Activated CD8-positive, alpha-beta memory T cell treated with anti-CD3 and anti-CD28 coated beads, Interleukin-2, amount 10 ng/mL, durations not matched to agents 7 days and 5 days (primary cell): ENCODE results near the gene ATF7IP. TPM values are rescaled to one million over a fixed set of nuclear protein-coding genes. Genes with fewer than 3 reads are reported as not detected.
"Not testable (repeated sequence)": the region's sequence is repeated elsewhere in the genome, so short reads cannot be mapped to it uniquely, and the experiment has no call there.

Source experiments
- ATAC-seq: fragments of 150-1000 bp; cut with Tn5 transposase; one replicate; pipeline ENCODE4 v1.10.0; 2021; ENCODE audit warnings: moderate library complexity
- CTCF ChIA-PET: fragments of 350-600 bp; sonication (Branson Sonifier 250); formaldehyde crosslinking; loops from one replicate; lab custom pipeline; 2021; ENCODE audit warnings: antibody characterized with exemption; lab: Charles Lee
- DNase-seq: peaks from one replicate; pipeline ENCODE4 v3.0.0-alpha.2; 2020
- H3K27ac Mint-ChIP-seq: one replicate; pipeline ENCODE4 v1.8.0; 2021; ENCODE audit warnings: mild to moderate bottlenecking, mixed read lengths
- H3K27me3 Mint-ChIP-seq: one replicate; pipeline ENCODE4 v1.8.0; 2021; ENCODE audit warnings: mixed read lengths
- H3K36me3 Mint-ChIP-seq: one replicate; pipeline ENCODE4 v1.8.0; 2021; ENCODE audit warnings: mild to moderate bottlenecking, mixed read lengths
- H3K4me1 Mint-ChIP-seq: one replicate; pipeline ENCODE4 v1.8.0; 2021; ENCODE audit warnings: mixed read lengths
- H3K4me3 Mint-ChIP-seq: one replicate; pipeline ENCODE4 v1.8.0; 2021; ENCODE audit warnings: mild to moderate bottlenecking, moderate library complexity, mixed read lengths
- H3K9me3 Mint-ChIP-seq: one replicate; pipeline ENCODE4 v1.8.0; 2022; ENCODE audit warnings: low read depth, mixed read lengths
- total RNA-seq, 2 experiments: library from RNA; stranded (reverse); gene quantifications; one replicate each; pipeline ENCODE4 v1.2.3, GENCODE V29; 2021

The ATF7IP gene
- total RNA-seq, 2 experiments from 2014 or later: 115 to 144 TPM

- CTCF ChIA-PET: interaction anchor here (1.8 kb wide), 1 partner anchor 25 kb away, joined by 3 read pairs; the partner anchor contains the start of gene ATF7IP
- Mint-ChIP-seq H3K27ac (peak overlapping the region; percentile 94), H3K27me3 (no peaks in the 10 kb centered on the region), H3K9me3 (no peaks in the 10 kb centered on the region), H3K4me1 (peaks cover 66% of the 10 kb centered on the region), H3K4me3 (peak overlapping the region; percentile 79), H3K36me3 (peaks cover 55% of the 10 kb centered on the region)
- ATAC-seq: no peak
- DNase-seq: no peak
Measured at GRCh38 chr12:14390449-14390848, 25.0 kb downstream of the ATF7IP start.

GRCh38 chr12:14390870-14391530, 25.5 kb downstream of the ATF7IP start:
- Mint-ChIP-seq H3K27ac (peak overlapping the region; percentile 94), H3K27me3 (no peaks in the 10 kb centered on the region), H3K36me3 (peaks cover 57% of the 10 kb centered on the region), H3K9me3 (no peaks in the 10 kb centered on the region), H3K4me3 (peak overlapping the region; percentile 70), H3K4me1 (peaks cover 68% of the 10 kb centered on the region)
- ATAC-seq (peak; percentile 14), DNase-seq (no peak)
- CTCF ChIA-PET: interaction anchor here (1.8 kb wide), 1 partner anchor 25 kb away, joined by 3 read pairs; the partner anchor contains the start of gene ATF7IP

- peak overlapping the region; percentile 74 for H3K4me3 Mint-ChIP-seq
- DNase-seq (no peak), ATAC-seq (no peak)
- CTCF ChIA-PET: interaction anchor here (1.3 to 4.2 kb wide), 5 partner anchors 9 to 136 kb away, joined by 5 to 22 read pairs (median 18); partner anchors contain the start of gene ATF7IP
- H3K4me1 Mint-ChIP-seq: peaks cover 72% of the 10 kb centered on the region
- H3K36me3 Mint-ChIP-seq: peaks cover 54% of the 10 kb centered on the region
- no peaks in the 10 kb centered on the region for H3K27me3 Mint-ChIP-seq
- H3K9me3 Mint-ChIP-seq: no peaks in the 10 kb centered on the region
- peak overlapping the region; percentile 94 for H3K27ac Mint-ChIP-seq
Measured at GRCh38 chr12:14393751-14394150, 28.3 kb downstream of the ATF7IP start.

GRCh38 chr12:14394317-14395073, 29.0 kb downstream of the ATF7IP start:
- Mint-ChIP-seq H3K4me1 (peaks cover 70% of the 10 kb centered on the region), H3K36me3 (peaks cover 51% of the 10 kb centered on the region), H3K9me3 (no peaks in the 10 kb centered on the region), H3K27me3 (no peaks in the 10 kb centered on the region), H3K4me3 (peak overlapping the region; percentile 74), H3K27ac (peak overlapping the region; percentile 94)
- peak; percentile 76 for DNase-seq
- CTCF ChIA-PET: interaction anchor here (0.7 to 4.2 kb wide), 11 partner anchors 8 to 156 kb away, joined by 3 to 22 read pairs (median 5); partner anchors contain the start of gene ATF7IP
- ATAC-seq: peak; percentile 73

GRCh38 chr12:14395074-14395778, 29.7 kb downstream of the ATF7IP start:
- H3K36me3 Mint-ChIP-seq: peaks cover 51% of the 10 kb centered on the region
- no peak for DNase-seq
- H3K4me3 Mint-ChIP-seq: peak overlapping the region; percentile 74
- CTCF ChIA-PET: interaction anchor here (0.7 to 4.2 kb wide), 14 partner anchors 7 to 157 kb away, joined by 3 to 22 read pairs (median 4); partner anchors contain the start of gene ATF7IP
- no peaks in the 10 kb centered on the region for H3K27me3 Mint-ChIP-seq
- H3K9me3 Mint-ChIP-seq: no peaks in the 10 kb centered on the region
- ATAC-seq: peak; percentile 28
- peak overlapping the region; percentile 94 for H3K27ac Mint-ChIP-seq
- peaks cover 70% of the 10 kb centered on the region for H3K4me1 Mint-ChIP-seq

- DNase-seq (no peak), ATAC-seq (peak; percentile 66)
- peaks cover 70% of the 10 kb centered on the region for H3K4me1 Mint-ChIP-seq
- peak overlapping the region; percentile 94 for H3K27ac Mint-ChIP-seq
- H3K36me3 Mint-ChIP-seq: peaks cover 50% of the 10 kb centered on the region
- H3K9me3 Mint-ChIP-seq: no peaks in the 10 kb centered on the region
- H3K4me3 Mint-ChIP-seq: peak overlapping the region; percentile 76
- CTCF ChIA-PET: interaction anchor here (0.9 to 4.2 kb wide), 4 partner anchors 10 to 30 kb away, joined by 3 to 22 read pairs (median 4); partner anchors contain the start of gene ATF7IP
- H3K27me3 Mint-ChIP-seq: no peaks in the 10 kb centered on the region
Measured at GRCh38 chr12:14396071-14396470, 30.6 kb downstream of the ATF7IP start.

GRCh38 chr12:14399871-14400270, 34.4 kb downstream of the ATF7IP start:
- H3K27me3 Mint-ChIP-seq: no peaks in the 10 kb centered on the region
- H3K4me3 Mint-ChIP-seq: peak overlapping the region; percentile 76
- CTCF ChIA-PET: interaction anchor here (0.8 to 3.0 kb wide), 4 partner anchors 12 to 55 kb away, joined by 3 to 12 read pairs (median 4); partner anchors contain the start of gene ATF7IP
- peaks cover 73% of the 10 kb centered on the region for H3K4me1 Mint-ChIP-seq
- H3K36me3 Mint-ChIP-seq: peaks cover 49% of the 10 kb centered on the region
- no peak for DNase-seq
- H3K9me3 Mint-ChIP-seq: no peaks in the 10 kb centered on the region
- ATAC-seq: no peak
- peak overlapping the region; percentile 90 for H3K27ac Mint-ChIP-seq

GRCh38 chr12:14400599-14400998, 35.1 kb downstream of the ATF7IP start:
- peaks cover 53% of the 10 kb centered on the region for H3K36me3 Mint-ChIP-seq

GRCh38 chr12:14401267-14401666, 35.8 kb downstream of the ATF7IP start:
- H3K27me3 Mint-ChIP-seq, H3K9me3 Mint-ChIP-seq, DNase-seq, ATAC-seq: not testable (repeated sequence)
- peak overlapping the region; percentile 76 for H3K4me3 Mint-ChIP-seq
- H3K36me3 Mint-ChIP-seq: peaks cover 57% of the 10 kb centered on the region
- peak overlapping the region; percentile 90 for H3K27ac Mint-ChIP-seq
- CTCF ChIA-PET: interaction anchor here (0.9 to 3.7 kb wide), 9 partner anchors 11 to 52 kb away, joined by 3 to 30 read pairs (median 8); partner anchors contain the start of gene ATF7IP
- peaks cover 78% of the 10 kb centered on the region for H3K4me1 Mint-ChIP-seq

More at GRCh38 chr12:14400599-14400998, 35.1 kb downstream of the ATF7IP start:
- peaks cover 75% of the 10 kb centered on the region for H3K4me1 Mint-ChIP-seq
- H3K27me3 Mint-ChIP-seq: no peaks in the 10 kb centered on the region
- CTCF ChIA-PET: interaction anchor here (0.9 to 3.7 kb wide), 4 partner anchors 11 to 21 kb away, joined by 3 to 30 read pairs (median 6); no protein-coding TSS in a partner anchor
- DNase-seq (no peak), ATAC-seq (peak; percentile 14)
- H3K9me3 Mint-ChIP-seq: no peaks in the 10 kb centered on the region
- H3K27ac Mint-ChIP-seq: peak overlapping the region; percentile 90
- peak overlapping the region; percentile 76 for H3K4me3 Mint-ChIP-seq

GRCh38 chr12:14402697-14403096, 37.2 kb downstream of the ATF7IP start:
- CTCF ChIA-PET: interaction anchor here (1.0 to 3.7 kb wide), 9 partner anchors 8 to 51 kb away, joined by 4 to 30 read pairs (median 8); partner anchors contain the start of gene ATF7IP
- Mint-ChIP-seq H3K4me1 (peaks cover 69% of the 10 kb centered on the region), H3K9me3 (no peaks in the 10 kb centered on the region), H3K27me3 (no peaks in the 10 kb centered on the region), H3K36me3 (peaks cover 49% of the 10 kb centered on the region), H3K4me3 (peak overlapping the region; percentile 76), H3K27ac (peak overlapping the region; percentile 90)
- ATAC-seq: no peak
- no peak for DNase-seq

GRCh38 chr12:14403293-14403692, 37.8 kb downstream of the ATF7IP start:
- Mint-ChIP-seq H3K36me3 (peaks cover 48% of the 10 kb centered on the region), H3K9me3 (no peaks in the 10 kb centered on the region), H3K4me1 (peaks cover 68% of the 10 kb centered on the region), H3K27me3 (no peaks in the 10 kb centered on the region), H3K27ac (peak overlapping the region; percentile 90), H3K4me3 (peak overlapping the region; percentile 76)
- ATAC-seq (peak; percentile 22), DNase-seq (no peak)
- CTCF ChIA-PET: interaction anchor here (1.3 to 3.7 kb wide), 5 partner anchors 9 to 32 kb away, joined by 4 to 30 read pairs (median 9); no protein-coding TSS in a partner anchor

GRCh38 chr12:14403711-14404196, 38.3 kb downstream of the ATF7IP start:
- peak overlapping the region; percentile 76 for H3K4me3 Mint-ChIP-seq
- CTCF ChIA-PET: interaction anchor here (3.1 to 3.7 kb wide), 2 partner anchors 13 to 17 kb away, joined by 9 to 30 read pairs; no protein-coding TSS in a partner anchor
- H3K9me3 Mint-ChIP-seq: no peaks in the 10 kb centered on the region

More at GRCh38 chr12:14403711-14404196, 38.3 kb downstream of the ATF7IP start:
- DNase-seq: no peak
- H3K36me3 Mint-ChIP-seq: peaks cover 50% of the 10 kb centered on the region
- peak overlapping the region; percentile 90 for H3K27ac Mint-ChIP-seq
- no peaks in the 10 kb centered on the region for H3K27me3 Mint-ChIP-seq
- peaks cover 72% of the 10 kb centered on the region for H3K4me1 Mint-ChIP-seq
- ATAC-seq: peak; percentile 54
